NCI-H2196 treated with DMSO at 0.1 percent for 48 hours (cell line): ENCODE data around the gene ITPKB.
"Not testable (repeated sequence)": the region's sequence is repeated elsewhere in the genome, so short reads cannot be mapped to it uniquely, and the experiment has no call there.

ENCODE experiments used
- DNase-seq: peaks from one replicate; lab custom pipeline; 2025; ENCODE audit not compliant: unreplicated experiment; lab: John Stamatoyannopoulos, UW

Gene ITPKB

DNA sequence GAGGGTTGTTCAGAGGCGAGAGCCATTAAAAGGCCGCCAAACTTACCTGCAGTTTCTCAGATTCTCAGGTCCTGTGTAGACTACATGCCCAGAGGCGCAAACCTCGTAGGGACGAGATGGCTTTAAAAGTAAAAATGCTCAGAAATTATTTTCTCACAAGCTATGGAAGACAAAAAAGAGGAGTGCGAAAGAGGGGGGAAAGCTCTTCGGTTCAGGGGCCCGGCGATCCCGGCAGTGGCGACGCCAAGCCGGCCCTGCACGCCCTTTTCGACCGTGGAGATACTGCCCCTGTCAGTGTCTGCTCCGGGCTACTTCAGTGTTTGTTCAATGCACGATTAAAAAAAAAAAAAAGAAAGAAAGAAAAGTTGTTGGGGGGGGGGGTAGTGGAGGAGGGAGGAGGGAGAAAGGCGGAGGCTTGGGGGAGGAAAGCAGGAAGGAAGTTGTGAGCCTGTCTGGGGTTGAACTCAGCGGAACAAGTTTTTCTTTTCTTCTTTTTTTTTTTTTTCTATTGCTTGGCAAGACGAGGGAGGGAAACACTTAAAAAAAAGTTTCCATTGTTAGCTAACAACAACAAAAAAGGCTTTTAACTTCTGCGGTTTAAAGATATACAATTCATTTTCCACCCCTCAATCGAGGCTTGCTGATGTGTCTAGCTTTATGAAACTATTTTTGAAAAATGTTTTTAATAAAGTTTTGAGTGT is at the start of gene ITPKB:
TSS of gene ITPKB (minus strand) at position 288 of the 701 bp plus-strand sequence. CDS start 1,824 bp downstream, outside the sequence.
- no peak for DNase-seq

DNA sequence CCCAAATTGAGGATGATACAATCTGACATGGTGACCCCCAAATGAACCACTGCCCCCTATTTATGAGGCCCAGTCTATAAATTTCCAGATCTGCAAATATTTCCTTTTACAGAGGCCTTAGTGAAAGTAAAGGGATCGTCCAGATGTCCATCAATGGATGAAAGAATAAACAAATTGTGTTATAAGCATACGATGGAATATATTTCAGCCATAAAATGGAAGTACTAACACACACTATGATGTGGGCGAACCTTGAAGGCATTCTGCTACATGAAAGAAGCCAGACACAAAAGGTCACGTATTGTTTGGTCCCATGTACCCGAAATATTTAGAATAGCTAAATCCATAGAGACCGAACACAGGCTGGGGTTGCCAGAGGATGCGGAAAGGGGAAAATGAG is 48.6 kb upstream of the ITPKB start:
- no peak for DNase-seq

DNA sequence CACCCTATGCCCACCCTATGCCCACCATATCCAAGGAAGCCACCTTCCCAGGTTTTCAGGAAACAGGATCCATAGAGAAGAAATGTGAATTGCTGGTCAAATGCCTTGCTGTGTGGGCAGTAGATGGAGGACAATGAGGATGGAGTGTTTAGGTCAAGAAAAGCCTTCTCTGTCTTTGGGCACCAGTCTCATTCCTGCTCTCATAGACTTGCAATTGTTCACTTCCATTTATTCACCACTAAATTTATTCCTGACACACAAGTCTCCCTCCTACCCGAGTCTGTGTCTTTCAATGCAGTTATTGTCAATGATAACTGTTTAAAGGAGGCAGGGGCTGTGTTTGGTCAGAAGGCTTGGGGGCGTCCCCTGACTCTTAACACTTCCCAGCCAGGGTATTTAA is 48.0 kb upstream of the ITPKB start:
- DNase-seq = no peak

DNA sequence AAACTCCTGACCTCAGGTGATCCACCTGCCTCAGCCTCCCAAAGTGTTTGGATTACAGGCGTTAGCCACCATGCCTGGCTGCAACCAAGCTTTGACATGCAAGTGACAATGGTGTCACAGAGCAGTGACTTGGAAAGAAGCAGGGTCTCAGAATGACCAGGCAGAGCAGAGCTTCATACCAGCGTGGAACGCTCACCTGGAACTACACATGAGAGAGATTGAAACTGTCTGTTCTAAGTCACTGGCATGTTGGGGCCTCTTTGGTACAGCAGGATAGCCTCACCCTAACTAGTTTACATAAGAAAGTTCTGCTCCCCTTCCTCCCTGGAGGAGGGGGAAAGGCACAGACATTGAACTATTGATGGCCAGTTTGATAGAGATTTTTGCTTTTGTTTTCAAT is 47.5 kb upstream of the ITPKB start:
- DNase-seq = no peak

DNA sequence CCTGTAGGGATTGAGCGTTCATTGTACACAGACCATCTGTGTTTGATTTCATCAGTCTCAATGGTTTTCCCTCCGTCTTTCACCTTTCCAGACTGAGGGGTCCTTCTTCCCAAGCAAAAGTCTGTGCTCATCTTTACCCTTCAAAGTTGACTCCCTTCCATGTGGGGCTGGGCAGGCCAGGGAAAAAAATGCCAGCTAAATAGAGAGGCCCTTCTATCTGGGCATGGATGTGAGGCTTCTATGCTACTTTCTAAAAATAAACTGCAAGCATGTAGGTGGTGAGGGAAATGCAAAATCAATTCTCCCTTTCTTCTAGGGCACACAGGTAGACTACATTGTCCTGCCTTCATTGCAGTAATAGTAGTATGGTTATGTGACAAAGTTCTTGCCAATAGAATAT is 46.7 kb upstream of the ITPKB start:
- DNase-seq = no peak

DNA sequence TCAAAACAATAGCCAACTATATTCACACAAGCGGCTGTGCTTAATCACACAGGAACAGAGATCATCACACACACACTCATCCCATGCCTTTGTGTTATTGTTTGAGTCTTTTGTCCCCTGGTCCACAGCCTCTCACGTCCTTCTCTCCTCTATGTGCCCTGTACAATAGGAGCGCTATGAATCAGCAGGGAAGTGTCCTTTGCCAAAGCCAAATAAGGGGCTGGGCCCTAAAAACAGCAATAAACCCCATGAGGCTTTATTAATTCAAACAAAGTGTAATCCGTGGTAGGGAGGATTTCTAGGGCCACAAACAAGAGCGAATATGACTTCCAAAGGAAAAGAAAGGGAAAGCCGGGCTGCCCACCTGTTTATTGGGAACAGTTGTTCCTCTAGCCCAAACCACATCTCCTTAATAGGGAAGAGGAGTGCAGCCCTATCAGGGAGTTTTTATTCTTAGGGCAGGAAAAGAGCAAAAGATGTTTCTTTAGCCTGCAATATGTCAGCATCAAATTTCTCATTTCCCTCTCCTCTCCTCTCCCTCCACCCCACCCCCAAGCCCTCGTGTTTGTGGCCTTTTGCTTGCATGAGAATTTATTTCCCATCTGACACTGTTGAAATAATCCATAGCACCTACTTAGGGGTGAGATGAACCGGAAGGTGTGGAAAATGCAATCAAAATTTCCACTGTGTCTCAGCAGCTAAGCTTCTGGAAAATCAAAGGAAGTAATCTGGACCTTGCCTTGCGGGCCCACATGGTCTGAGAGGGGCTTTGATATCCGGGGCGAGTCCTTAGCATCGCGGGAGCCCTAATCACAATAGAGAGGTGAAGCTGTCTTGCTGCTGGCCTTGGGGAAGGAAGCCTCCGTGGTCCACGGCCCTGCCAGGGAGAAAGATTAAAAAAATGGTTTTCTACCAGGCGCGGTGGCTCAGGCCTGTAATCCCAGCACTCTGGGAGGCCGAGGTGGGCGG is 45.3 kb upstream of the ITPKB start:
- no peak for DNase-seq

DNA sequence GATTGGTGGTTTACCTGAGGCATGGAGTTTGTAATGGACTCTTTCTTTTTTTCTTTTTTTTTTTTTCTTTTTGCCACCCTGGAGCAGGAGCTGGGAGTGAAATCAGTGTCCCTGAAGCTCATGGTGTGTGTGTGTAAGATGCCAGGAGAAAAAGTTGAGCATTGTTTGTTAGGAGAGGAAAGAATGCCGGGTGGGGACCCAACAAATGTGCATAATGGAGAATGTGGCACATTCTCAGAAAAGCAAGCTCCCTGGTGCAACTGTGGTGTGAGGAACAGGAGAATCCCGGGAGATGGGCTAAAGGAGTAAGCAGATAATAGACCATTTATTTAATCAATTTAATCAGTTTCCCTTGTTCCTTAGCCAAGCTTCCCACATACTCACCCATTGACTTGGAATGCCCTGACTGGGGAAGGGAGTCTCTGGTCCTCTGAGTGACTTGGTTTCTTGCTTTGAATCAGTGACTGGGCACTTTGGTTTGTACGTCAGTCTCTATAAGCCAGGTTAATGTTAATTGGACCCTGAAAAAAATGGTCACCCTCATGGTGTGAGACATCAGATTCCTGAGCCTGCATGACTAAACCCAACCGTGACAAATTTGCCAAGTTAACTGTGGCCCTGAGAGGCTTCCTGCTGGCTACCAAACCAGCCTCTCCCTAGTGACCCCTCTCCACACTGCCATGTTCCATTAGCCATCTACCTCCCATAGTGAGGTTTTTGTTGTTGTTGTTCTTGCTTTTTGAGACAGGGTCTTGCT is 43.9 kb upstream of the ITPKB start:
- no peak for DNase-seq

DNA sequence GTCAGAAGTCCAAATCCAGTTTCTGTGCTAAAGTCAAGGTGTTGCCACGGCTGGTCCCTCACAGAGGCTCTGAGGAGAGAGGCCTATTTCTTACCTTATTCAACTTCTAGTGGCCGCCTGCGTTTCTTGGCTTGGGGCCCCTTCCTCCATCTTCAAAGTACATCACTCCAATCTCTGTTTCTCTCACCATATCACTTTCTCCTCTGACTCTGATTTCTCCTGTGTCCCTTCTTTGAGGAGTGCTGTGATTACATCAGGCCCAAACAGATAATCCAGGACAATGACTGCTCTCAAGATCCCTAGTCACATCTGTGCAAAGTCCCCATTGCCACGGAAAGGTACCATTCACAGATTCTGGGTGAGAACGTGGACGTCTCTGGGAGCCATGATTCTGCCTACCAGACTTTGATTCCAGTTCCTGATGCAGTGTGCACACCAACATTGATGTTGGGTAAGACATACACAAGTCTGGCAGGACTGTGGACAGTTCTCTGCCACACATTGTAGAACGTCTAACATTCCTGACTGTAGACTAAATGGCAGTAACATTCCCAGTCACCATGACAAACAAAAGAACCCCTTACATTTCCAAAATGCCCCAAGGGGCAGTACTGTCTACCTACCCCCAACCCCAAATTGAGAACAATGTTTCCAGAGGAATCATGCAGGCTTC is 43.0 kb upstream of the ITPKB start:
- no peak for DNase-seq

DNA sequence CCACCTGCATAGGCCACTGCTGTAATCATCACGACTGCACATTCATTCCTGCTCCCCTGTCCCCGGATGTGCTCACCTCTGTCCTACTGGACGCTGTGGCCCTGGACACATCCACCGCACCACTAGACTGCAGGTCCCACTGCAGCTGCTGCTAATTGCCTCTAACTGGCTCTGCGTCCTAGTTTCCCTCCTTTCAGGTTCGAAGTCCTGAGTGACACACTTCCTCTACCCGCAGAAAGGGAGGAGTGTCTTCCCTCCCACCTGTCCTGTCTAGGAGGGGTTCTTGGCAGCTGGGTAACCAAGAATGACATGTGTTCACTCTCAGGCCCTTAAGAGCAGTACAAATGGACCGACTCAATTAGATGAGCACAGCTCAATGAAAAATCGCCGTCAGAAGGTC is 40.5 kb upstream of the ITPKB start:
- no peak for DNase-seq

DNA sequence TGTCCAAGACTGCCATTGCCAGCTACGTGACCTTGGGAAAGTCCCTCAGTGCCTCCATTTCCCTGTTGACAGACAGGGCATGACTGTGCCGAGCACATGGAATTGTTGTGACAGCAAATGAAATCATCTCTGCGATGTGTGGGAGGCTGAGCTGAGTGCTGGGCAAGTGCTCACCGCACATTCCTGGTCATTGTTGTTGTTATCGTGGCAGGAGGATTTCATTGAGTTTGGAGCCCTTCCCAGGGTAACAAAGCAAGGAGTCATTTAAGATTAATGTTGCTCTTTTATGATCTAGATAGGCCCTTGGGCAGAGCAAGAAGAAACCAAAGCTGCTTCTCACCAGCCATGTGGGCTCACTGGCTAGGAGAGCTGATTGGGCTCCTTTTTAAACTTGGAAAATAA is 39.6 kb upstream of the ITPKB start:
- DNase-seq = no peak

DNA sequence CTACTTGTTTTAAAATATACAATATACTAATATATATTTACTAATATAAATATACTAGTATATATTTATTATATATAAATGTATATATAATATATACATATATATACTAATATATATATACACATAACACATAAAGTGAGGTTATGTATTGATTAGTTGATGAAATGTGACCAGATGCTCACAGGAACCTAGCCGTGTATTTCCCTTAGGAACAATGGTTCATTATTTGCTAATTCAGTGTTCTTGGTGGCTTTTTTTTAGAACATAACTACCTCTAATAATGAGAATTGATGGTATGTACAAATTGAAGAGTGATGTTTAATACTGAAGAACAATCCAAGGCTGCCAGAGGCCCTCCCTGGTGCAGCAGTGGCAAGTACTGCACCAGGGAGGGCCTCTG is 37.9 kb upstream of the ITPKB start:
- DNase-seq = no peak

DNA sequence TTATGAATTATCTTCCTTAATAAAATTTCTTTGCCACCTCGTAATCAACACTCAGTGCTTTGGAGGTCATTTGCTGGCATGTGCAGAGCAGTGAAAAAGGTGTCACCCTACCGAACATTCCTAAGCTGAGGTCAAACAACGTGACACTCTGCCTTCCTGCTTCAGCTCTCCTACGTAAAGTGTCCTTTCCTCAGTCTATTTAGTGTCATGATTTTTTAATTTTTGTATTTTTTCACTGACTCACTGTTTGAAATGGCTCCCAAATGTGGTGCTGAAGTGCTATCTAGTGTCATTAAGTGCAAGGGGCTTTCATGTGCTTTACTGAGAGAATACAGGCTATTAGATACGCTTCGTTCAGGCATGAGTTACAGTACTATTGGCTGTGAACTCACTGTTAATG is 37.0 kb upstream of the ITPKB start:
- no peak for DNase-seq

DNA sequence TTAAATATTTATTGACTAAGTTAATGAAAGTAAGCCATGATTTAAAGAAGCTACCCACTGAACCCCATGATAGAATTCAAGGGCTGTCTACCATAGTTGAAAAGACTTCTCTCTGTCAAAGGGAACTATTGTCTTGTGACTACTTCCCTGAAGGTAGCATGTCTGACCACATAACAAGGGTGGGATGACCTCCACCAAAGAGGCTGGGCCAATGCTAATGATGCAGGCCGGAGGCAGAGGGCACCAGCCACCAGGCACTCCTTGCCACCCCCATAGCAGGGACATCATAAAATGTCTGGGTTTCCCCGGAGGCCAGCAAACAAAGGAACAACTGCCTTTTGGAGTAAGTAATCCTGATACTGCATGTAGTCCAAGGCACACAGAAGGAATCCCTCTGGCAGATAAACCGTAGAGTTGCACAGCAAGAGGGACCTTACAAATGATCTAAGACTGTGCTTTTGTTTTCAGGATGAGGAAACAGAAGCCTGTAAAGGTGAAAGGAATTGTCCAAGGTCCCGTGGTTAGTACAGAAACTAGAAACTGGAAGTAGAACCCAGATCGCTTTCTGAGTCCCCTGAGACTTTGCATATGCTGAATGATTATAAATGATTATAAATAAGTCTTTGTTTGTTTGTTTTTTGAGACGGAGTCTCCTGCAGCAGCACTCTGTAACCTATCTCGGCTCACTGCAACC is 33.5 kb upstream of the ITPKB start:
- no peak for DNase-seq

DNA sequence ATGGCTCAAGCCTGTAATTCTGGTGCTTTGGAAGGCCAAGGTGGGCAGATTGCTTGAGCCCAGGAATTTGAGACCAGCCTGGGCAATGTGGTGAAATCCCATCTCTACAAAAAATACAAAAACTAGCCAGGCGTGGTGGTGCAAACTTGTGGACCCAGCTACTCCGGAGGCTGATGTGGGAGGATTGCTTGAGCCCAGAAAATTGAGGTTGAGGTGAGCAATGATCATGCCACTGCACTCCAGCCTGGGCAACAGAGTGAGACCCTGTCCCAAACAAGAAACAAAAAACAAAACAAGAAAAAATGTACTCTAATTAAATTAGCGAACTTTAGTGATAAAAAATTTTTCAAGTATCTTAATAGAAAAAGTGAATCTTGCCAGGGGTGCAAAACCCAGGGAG is 28.1 kb upstream of the ITPKB start:
- not testable (repeated sequence) for DNase-seq

DNA sequence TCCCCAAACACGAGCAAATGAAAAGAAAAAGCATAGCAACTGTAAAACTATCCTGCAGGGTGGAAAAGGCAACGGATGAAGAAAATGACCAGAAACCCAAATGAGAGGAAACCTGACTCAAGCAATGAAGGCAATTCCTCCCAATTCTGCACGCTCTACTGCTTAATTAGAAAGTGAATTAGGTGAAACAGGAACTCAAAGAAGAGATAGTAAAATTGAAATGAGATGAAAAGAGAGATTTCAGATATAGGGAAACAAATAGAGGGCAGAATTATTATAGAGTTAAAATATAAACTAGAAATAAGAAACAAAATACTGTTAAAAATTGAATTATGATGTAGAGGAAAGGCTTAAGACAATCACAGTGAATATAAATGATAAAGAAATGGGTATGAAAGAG is 27.5 kb upstream of the ITPKB start:
- DNase-seq = no peak

DNA sequence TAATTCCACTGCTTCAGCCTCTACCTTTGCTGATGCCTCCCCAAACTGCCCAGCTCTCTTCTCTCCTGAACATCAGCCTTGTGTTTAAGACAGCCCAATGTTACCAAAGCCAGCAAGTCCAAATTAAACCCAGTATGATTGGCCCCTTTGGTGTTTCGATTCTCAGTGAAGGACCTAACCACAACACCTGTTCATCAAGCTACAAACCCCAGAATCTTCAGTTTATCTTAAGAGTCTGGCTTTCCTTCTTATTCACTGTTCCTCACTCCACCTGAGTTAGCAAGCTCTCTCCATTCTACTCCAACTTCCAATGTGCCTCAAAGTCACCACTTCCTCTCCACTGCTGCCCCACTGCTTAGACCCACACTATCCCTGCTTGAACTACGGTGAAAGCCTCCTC is 25.5 kb upstream of the ITPKB start:
- no peak for DNase-seq

DNA sequence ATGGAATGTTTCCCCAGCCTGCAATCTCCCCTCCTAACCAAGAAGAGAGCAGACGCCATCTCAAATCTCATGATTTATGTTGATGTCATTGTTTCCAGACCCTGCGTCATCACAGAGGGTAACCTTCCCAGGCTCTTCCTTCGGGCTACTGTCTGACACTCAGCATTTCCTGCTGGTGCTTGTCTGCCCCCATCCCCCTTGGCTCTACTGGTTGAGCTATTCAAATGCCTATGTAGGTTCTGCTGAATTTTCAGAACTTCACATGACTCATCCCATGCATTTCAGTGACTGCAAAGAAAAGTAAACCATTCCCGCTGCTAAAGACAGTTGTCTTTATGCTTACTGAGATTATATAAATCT is 24.8 kb upstream of the ITPKB start:
- DNase-seq = no peak

DNA sequence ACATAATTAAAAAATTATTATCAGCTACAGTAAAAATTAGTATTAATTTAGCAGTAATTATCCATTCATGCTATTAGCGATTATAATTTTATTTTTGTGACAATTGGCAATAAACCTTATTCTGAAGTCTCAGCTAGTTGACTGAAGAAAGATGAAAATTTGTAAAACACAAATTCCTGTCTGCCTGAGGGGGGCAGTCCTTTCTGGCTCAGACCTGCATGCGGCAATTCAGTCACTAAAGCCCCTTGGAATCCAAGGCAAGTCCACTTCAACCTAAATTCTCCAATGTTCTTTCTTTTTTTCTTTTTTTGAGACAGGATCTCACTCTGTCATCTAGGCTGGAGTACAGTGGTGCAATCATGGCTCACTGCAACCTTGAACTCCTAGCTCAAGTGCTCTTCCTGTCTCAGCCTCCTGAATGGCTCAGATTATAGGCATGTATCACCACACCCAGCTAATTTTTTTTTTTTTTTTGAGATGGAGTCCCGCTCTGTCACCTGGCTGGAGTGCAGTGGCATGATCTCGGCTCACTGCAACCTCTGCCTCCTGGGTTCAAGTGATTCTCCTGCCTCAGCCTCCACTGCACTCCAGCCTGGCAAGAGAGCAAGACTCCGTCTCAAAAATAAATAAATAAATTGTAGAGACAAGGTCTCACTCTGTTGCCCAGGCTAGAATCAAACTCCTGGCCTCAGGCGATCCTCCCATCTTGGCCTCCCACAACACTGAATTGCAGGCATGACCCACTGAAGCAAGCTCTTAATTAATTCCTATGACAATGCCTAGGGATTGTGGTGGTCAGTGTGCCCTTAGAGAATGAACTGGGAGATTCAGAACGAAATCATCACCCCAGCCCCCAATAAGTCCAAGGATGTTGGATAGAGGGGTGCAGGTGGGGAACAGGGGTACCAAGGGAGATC is 24.2 kb upstream of the ITPKB start:
- DNase-seq = no peak

DNA sequence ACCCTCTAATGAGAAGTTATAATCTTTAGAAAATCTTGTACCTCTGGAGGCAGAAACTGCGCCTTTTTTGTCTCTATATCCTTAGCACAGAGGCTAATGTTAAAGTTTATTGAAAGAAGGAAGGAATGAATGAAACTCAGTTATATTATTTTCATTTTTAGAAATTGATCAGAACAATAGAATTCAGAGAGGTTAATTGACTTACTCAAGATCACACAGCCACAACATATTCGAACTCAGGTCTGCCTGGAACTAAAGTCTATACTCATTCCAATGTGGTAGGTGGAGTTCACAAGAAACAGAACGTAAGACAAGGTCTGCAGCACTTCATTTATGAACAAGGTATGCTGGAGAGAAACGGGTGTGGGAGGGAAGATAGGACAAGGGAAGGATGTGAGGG is 23.0 kb upstream of the ITPKB start:
- no peak for DNase-seq

DNA sequence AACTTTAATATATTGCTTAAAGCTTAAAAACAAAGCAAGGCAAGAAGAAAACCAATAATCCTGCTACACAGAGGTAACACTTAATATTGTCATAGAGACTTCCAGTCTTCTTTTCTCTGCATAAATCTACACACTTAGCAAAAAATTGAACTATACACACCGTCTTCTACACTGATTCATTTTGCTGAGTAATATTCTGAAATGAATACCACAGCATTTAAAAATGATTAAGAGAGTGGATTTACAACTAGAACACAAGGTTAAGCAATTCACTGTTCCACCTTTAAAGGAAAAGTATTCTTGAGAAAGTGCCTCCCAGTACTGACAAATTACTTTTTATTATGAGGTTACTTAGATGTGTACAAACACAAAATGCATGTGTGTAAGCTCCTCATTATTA is 22.2 kb upstream of the ITPKB start:
- DNase-seq = no peak
